ENCODE results near the gene WDCP. TPM values are rescaled to one million over a fixed set of nuclear protein-coding genes. Genes with fewer than 3 reads are reported as not detected.

WDCP gene
- polyA plus RNA-seq, 1 donor from 2014 or later = 15.7 TPM

- no peaks in the 10 kb centered on the region for H3K9me2 ChIP-seq (ENCODE audit: insufficient read depth, low read length)
- peak overlapping the region; percentile 56 for H3K4me3 ChIP-seq (ENCODE audit: low read length)
- no peaks in the 10 kb centered on the region for H3K9me3 ChIP-seq (ENCODE audit: low read length)
- no peaks in the 10 kb centered on the region for H3K27me3 ChIP-seq (ENCODE audit: insufficient read depth, low read depth, low read length)
- H3K27ac ChIP-seq (ENCODE audit: low read length) = no peak overlapping the region
- H3K4me2 ChIP-seq (ENCODE audit: low read length) = no peak overlapping the region
- no peak overlapping the region for H3K9ac ChIP-seq (ENCODE audit: low read length)
- H4K20me1 ChIP-seq (ENCODE audit: insufficient read depth) = no peaks in the 10 kb centered on the region
- TF ChIP-seq EP300 (conservative IDR thresholded peaks at IDR 0.05; ENCODE audit: poor library complexity, severe bottlenecking) (no peak), SMC3 (conservative IDR thresholded peaks at IDR 0.05; ENCODE audit: poor library complexity) (no peak)
- H2AFZ ChIP-seq (ENCODE audit: low read depth, low read length) = no peak overlapping the region
- H3F3A ChIP-seq (ENCODE audit: insufficient read depth, low read length, poor library complexity, severe bottlenecking) = no peaks in the 10 kb centered on the region
- H3K36me3 ChIP-seq (ENCODE audit: insufficient read depth, low read length) = no peaks in the 10 kb centered on the region
- H3K79me2 ChIP-seq (replicated peaks; ENCODE audit: insufficient read depth, low read length) = no peaks in the 10 kb centered on the region
These were observed 35.8 kb upstream of the WDCP start for GRCh38 chr2:24082787-24083566.

- no peak overlapping the region for H3K9ac ChIP-seq (ENCODE audit: low read length)
- H4K20me1 ChIP-seq (ENCODE audit: insufficient read depth) = no peaks in the 10 kb centered on the region
- no peaks in the 10 kb centered on the region for H3K9me3 ChIP-seq (ENCODE audit: low read length)
- H3K79me2 ChIP-seq (replicated peaks; ENCODE audit: insufficient read depth, low read length) = peaks cover 3% of the 10 kb centered on the region
- no peaks in the 10 kb centered on the region for H3K27me3 ChIP-seq (ENCODE audit: insufficient read depth, low read depth, low read length)
- TF ChIP-seq REST (IDR thresholded peaks at IDR 0.05; ENCODE audit: borderline replicate concordance) (no peak), EZH2 (IDR thresholded peaks at IDR 0.05; ENCODE audit: borderline replicate concordance, insufficient read depth, low read length, poor library complexity, severe bottlenecking) (no peak), POLR2AphosphoS5 (IDR thresholded peaks at IDR 0.05) (no peak), EP300 (conservative IDR thresholded peaks at IDR 0.05; ENCODE audit: poor library complexity, severe bottlenecking) (no peak), MXI1 (conservative IDR thresholded peaks at IDR 0.05; ENCODE audit: poor library complexity, severe bottlenecking) (no peak), RAD21 (conservative IDR thresholded peaks at IDR 0.05) (no peak), CTCF (IDR thresholded peaks at IDR 0.05; ENCODE audit: poor library complexity, severe bottlenecking) (no peak), SMC3 (conservative IDR thresholded peaks at IDR 0.05; ENCODE audit: poor library complexity) (no peak), TAF1 (IDR thresholded peaks at IDR 0.05; ENCODE audit: low read depth) (no peak)
- H3K4me3 ChIP-seq (ENCODE audit: low read length) = no peak overlapping the region
- no peaks in the 10 kb centered on the region for H3F3A ChIP-seq (ENCODE audit: insufficient read depth, low read length, poor library complexity, severe bottlenecking)
- H2AFZ ChIP-seq (ENCODE audit: low read depth, low read length) = no peak overlapping the region
- no peak overlapping the region for H3K4me2 ChIP-seq (ENCODE audit: low read length)
- H3K27ac ChIP-seq (ENCODE audit: low read length) = no peak overlapping the region
- no peaks in the 10 kb centered on the region for H3K36me3 ChIP-seq (ENCODE audit: insufficient read depth, low read length)
- H3K9me2 ChIP-seq (ENCODE audit: insufficient read depth, low read length) = no peaks in the 10 kb centered on the region
These were observed 33.5 kb upstream of the WDCP start for GRCh38 chr2:24080701-24081100.
